Coronary artery (tissue), 2 donors: Measurements from ENCODE around the gene SPSB4.

Source experiments
- DNase-seq: peaks from one replicate; pipeline ENCODE4 v3.0.0-alpha.2; 2017; ENCODE audit warnings: low spot score
- H3K27ac ChIP-seq, 2 donors: fragments of 200-600 bp; sonication (generic); one replicate each; pipeline ENCODE4 v1.5.1; 2016 to 2019
- H3K4me3 ChIP-seq: fragments of 200-600 bp; sonication (generic); 2 replicates; pipeline ENCODE4 v1.5.1; 2016; ENCODE audit warnings: mild to moderate bottlenecking, moderate library complexity
- TF ChIP-seq, protein P1 (sequence below): fragments of 200-600 bp; sonication (generic); IDR thresholded peaks from one replicate; pipeline ENCODE4 v1.5.1; 2019; ENCODE audit warnings: antibody characterized with exemption

SPSB4 gene

DNA sequence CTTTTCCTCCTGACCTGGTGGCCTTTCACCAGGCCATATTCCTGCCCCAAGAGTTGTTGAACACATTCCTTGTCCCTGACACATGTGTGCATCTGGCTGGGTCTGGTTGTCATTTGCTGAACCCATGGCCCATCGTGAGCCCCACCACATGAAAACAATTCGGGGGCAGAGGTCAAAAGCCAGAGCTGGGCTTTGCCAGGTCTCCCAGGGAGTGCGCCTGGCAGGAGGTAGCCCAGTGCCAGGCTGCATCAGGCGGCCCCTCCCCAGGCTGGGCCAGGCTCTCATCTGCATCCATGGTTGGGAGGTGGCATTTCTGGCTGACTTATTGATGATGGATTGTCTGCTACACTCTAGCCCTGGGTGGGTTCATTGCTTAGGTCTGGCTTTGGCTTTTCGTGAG is 30.9 kb downstream of the SPSB4 start:
- H3K27ac ChIP-seq = no peak overlapping the region
- DNase-seq = no peak
- TF ChIP-seq, protein P1, sequence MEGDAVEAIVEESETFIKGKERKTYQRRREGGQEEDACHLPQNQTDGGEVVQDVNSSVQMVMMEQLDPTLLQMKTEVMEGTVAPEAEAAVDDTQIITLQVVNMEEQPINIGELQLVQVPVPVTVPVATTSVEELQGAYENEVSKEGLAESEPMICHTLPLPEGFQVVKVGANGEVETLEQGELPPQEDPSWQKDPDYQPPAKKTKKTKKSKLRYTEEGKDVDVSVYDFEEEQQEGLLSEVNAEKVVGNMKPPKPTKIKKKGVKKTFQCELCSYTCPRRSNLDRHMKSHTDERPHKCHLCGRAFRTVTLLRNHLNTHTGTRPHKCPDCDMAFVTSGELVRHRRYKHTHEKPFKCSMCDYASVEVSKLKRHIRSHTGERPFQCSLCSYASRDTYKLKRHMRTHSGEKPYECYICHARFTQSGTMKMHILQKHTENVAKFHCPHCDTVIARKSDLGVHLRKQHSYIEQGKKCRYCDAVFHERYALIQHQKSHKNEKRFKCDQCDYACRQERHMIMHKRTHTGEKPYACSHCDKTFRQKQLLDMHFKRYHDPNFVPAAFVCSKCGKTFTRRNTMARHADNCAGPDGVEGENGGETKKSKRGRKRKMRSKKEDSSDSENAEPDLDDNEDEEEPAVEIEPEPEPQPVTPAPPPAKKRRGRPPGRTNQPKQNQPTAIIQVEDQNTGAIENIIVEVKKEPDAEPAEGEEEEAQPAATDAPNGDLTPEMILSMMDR = no peak
- no peak overlapping the region for H3K4me3 ChIP-seq

DNA sequence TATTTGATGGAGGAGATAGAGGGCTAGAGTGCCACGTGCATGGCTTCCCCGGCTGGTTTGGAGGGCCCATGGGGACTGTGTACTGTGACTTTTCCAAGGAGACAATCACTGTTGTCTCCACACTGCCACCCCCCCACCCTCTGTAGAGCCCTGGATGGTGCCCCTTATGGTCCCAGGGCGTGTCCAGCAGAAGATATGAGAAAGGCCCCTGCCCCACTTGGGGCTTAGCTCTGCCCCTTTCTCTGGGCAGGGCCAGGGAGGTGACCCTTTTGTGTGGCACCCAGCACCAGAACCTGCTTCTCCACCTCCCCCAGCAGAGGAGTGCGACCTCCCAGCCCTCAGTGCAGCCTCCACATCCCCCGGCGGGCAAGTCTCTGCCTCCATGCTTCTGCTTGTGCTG is 32.1 kb downstream of the SPSB4 start:
- no peak for DNase-seq

DNA sequence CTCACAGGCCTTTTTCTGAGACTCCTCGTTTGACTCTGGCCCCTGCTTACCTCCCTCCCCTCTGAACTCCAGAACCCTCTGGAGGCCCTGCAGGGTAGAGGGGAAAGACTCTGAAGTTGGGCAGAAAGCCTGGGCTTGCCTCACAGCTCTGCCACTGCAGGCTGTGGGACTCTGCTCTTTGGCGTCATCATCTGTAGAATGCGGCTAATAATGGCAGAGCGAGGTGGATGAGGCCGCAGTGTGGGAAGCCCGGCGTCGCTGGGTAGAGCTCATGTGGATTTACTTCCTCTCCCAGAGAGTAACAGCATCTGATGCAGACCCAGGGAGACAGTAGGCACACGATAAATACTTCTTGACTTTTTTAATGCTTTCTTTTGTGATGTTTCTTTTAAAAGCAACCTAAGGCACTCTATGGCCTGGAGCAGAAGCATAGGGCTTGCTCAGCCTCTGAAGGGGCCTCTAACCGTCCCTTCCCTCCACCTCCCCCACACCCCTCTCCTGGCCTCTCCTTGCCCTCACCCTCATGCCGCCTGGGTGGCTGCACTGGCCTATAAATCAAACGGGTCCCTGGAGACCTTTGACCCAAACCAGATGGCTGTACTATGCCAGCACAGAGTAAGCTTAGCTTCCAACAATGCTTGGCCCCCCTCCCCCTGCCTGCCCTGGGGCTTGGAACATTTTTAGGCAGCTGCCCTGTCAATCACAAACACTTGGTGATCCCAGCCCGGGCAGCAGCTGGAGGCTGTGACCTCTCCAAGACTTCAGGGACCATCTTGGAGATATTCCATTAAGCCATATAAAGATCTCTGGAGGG is 32.9 kb downstream of the SPSB4 start:
- Histone ChIP-seq H3K27ac (no peak overlapping the region), H3K4me3 (no peak overlapping the region)
- DNase-seq = no peak
- TF ChIP-seq, protein P1 = no peak

More for the DNA sequence above, 32.1 kb downstream of the SPSB4 start:
- Histone ChIP-seq H3K4me3 (no peak overlapping the region), H3K27ac (no peak overlapping the region)
- TF ChIP-seq, protein P1 = no peak

DNA sequence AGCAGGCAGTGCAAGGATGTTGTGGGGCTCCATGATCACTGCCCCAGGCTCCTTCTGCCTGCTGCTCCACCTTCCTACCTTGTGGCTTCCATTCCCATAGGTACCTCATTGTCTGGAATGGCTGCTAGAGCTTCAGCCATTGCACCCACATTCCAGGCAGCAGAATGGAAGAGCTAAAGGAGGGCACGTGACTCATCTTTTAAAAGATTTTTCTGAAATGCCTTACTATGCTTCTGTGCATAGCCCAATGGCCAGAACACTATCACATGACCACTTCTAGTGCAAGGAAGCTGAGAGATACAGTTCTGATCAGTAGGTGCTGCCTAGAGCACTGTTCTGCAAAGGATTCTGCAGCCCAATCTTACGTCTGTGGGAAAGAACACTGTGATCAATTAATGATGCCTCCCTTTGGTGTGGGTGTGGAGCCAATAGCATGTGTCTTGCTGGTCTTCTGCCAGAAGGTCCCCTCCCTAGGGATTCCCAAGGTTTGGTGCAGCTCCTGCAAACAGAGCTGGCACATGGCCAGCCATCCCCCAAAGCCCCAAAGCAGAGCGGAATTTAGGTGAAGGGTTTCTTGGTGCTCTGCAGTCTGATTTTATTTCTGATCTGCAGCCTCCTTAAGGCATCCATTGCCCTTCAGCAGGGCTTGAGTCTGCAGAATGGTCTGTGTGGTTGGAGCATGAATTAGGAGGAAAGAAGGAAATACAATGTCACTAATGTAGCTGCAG is 34.4 kb downstream of the SPSB4 start:
- Histone ChIP-seq H3K27ac (no peak overlapping the region), H3K4me3 (no peak overlapping the region)
- no peak for DNase-seq
- TF ChIP-seq, protein P1 = no peak

DNA sequence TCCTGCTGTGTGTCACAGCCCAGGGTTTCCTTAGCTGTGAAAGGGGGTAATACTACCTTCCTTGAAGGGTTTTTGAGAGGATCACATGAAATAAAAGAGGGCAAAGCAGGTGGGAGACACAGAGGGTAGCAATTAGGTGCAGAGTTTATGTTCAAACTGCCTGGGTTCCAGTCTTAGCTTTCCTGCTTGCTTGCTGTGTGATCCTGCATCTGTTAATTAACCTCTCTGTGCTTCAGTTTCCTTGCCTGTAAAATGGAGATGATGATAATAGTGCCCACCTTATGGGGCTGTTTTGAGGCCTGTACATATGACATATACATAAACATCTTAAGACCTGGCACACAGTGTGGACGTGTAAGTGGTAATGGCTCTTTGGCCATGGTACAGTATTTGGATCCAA is 35.0 kb downstream of the SPSB4 start:
- TF ChIP-seq, protein P1 = no peak
- Histone ChIP-seq H3K27ac (no peak overlapping the region), H3K4me3 (no peak overlapping the region)
- no peak for DNase-seq

DNA sequence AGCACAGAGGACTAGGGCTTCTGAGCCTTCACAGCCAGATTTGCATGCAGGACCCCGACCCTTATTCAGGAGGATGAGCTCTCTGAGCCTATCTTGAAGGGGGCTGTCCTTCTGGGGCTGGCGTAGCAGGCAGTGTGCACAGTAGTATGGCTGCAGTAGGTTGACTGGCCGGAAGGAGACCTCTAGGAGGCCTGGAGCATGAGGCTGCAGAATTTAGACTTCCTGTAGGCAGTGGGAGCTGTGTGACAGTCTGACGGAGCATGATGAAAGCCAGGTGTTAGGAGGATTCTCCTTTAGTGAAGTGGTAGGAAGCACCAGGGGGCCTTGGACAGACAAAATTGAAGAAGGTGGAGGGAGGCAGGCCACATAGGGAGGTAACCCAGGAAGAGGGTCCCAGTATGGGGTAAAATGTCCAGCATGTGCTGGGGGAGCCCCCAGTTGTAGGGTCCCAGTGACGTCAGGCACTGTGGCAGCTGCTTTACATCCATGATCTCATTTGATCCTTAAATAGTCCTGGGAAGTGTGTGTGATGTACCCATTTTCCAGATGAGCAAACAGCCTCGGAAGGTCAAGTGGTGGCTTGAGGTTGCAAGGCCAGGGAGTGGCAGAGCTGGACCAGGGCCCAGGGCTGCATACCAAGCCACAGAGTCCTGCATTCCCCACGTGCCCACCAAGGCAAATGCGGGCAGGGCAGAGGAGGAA is 36.1 kb downstream of the SPSB4 start:
- H3K27ac ChIP-seq = no peak overlapping the region
- no peak for DNase-seq
- no peak overlapping the region for H3K4me3 ChIP-seq
- TF ChIP-seq, protein P1 = no peak
